Measurements from ENCODE around the gene FBXO31.
"Not testable (repeated sequence)": the region's sequence is repeated elsewhere in the genome, so short reads cannot be mapped to it uniquely, and the experiment has no call there.

The FBXO31 gene

DNA sequence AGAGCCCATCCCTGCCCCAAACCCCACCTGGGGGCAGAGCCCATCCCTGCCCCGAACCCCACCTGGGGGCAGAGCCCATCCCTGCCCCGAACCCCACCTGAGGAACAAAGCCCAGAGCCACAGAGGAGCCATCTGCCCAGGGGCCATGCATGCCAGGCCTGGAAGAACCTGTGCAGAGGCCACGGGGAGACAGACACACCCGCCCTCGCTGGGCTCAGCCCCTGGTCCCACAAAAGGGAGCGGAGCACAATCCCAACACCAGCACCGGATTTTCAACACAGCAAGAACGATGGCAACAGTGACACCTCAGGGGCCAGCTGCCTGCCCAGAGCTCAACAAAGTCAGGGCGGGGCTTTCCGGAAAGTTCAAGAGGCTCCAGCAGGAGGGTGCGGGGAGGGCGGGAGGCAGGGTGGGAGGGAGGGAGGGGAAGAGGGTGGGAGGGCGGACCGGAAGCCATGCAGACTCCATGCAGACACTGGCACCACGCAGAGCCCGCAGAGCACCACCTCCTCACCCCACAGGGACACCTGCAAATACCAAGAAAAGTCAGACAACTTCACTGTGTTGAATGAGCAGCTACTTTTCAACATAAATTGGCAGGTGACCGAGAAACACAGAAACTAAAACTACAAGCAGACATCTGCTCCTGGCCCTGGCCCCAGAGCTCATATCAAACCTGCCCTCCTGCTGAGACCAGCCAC is 38.5 kb downstream of the FBXO31 start:
- peak; percentile 18 to 24 for DNase-seq (ENCODE audit: extremely low read depth in 1 of 2, low read depth in 1 of 2)

DNA sequence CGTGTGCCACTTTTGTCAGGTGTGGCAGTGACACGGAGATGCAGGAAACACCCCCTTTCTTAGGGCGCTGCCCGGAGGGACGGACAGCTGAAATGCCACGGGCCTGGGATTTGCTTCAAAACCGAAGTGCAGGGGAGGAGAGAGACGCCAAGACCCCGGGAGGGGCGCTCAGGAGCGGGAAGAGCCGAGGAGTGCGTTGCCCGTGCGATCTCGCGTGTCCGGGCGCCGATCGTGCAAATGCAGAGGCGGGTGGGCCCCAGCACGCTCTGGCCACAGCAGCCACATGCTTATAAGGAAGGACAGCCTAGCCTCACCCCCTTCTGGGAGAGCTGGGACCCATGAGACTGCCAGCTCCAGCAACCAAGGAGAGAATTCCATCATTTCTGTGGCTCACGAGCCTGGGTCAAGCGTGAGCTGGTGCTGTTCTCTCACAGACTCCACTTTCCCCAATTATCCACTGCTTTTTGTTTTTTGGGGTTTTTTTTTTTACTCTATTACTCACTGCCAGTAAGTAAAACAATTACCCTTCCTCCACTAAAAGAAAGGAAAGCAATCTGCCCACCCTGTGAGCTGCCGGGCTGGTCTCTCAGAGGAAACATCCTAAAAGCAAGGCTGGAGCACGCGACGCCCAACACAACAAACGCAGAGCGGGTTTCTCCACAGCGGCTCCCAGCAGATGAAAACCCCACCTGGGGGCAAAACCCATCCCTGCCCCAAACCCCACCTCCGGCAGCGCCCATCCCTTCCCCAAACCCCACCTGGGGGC is 39.2 kb downstream of the FBXO31 start:
- DNase-seq (ENCODE audit: extremely low read depth in 1 of 2, low read depth in 1 of 2): no peak

DNA sequence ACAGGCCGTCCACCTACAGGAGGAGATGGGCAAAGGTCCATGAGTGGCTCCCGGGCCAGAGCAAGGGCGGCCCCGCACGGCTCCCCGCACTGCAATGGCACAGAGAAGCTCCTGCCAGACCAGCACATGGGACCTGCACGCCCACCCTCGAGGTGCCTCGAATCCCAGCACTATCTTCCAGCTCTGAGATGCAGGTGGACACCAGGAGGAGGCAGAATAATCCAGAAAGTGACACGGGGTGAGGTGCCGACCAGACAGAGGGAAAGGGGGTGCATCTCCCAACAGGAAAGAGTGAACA is 39.9 kb downstream of the FBXO31 start:
- DNase-seq (ENCODE audit: extremely low read depth in 1 of 2, low read depth in 1 of 2): no peak

DNA sequence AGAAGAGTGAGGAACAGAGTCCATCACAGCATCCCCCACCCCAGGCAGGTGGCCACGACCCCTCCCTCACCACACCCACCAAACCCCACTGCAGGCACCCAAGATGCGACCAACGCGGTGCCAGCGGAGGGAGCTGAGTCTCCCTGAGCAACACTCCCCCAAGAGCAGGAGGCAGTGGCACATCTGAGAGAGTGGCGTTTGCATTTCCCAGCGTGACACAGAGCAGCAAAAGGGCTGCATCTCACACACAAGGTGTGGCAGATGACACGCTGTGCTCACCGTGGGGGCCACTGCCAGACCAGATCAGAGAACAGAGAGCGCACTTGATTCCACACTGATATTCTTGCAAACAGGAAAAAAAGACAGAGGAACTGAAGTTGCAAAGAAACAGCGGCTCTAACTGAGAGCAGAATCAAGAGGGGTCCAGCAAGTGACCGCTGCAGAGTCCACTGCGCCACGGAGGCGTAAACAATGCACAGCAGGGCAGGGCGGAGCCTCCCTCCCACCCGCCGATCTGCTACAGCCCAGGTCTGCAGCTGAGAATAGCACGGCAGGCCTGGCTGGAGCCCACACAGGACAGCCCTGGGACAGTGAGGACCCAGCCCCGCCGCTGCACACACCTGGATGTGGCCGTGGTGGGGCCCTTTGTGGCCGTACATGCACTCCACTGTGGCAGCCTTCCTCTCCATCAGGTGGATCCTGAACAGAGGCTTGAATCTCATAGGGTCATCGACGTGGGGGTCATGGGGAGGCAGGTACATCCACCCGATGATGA is 40.4 kb downstream of the FBXO31 start:
- DNase-seq (ENCODE audit: extremely low read depth in 1 of 2, low read depth in 1 of 2): no peak

DNA sequence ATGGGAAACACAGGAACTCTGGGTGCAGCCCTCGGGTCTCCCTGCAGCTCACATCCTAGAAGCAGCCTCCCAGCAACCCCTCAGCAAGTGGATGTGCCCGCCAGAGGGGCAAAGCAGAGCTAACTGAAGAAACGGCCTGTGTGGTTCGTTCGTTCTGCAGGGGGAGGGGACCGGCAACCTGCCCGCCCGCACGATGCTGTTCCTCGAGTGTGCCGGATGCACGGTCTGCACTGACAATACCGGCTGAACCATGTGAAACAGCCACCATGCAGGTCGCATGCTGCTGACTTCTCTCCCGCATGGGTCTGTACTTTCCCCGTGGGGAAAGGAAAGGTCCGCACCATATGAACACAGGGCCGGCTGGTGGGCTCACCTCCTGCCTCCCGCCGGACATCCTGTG is 41.1 kb downstream of the FBXO31 start:
- DNase-seq (ENCODE audit: extremely low read depth in 1 of 2, low read depth in 1 of 2): no peak

DNA sequence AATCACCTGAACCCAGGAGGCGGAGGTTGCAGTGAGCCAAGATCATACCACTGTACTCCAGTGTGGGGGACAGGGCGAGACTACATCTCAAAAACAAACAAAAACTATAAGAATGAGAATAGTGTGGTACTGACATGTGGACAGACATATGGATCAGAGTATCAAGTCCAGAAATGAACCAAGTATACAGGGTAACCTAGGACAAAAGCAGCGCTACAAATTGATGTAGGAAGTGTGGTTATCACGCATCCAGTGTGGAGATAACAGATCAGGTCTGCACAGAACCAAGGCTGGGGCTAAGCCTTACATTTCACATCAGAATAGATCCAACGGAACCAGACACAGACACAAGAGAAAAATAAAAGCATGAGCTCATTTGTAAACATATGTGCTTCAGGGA is 43.4 kb downstream of the FBXO31 start:
- DNase-seq (ENCODE audit: extremely low read depth in 1 of 2, low read depth in 1 of 2): no peak

DNA sequence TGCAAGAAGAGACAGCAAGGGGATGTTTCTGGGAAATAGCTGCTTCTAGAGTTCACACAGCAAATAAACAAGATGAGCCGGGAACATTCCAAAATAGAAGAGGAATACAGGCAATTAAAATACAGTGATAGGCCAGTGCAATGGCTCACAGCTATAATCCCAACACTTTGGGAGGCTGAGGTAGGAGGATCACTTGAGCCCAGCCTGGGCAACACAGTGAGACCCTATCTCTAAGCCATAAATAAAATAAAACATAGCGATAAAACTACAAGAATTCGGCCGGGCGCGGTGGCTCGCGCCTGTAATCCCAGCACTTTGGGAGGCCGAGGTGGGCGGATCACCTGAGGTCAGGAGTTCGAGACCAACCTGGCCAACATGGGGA is 43.9 kb downstream of the FBXO31 start:
- DNase-seq (ENCODE audit: extremely low read depth in 1 of 2, low read depth in 1 of 2): not testable (repeated sequence)

DNA sequence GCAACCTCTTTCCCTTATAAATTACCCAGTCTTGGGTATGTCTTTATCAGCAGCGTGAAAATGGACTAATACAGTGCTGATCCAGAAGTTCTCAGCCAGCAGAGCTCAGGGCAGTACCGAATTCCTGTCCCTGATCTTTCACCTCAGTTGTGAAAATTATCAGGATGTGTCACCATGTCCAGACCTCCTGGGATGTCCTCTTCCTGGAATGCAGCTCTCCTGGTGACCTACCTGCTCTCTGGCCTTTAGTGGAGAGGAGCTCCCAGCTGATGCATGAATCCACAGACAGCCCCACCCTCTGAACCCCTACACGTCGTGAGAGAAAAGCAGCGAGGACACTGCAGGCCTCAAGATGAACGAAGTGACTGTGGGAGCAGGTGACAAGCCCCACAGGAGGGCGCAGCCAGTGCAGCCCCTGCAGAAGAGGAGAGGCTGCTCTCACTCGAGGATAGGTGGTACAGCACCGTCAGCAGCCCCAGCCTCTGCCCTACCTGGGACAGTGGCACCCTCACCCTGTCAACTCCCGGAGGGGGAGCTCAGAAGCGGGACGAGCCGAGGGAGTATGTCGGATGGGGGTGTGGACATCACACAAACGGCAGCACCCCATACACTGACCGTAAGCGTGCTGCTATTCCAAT is 44.4 kb downstream of the FBXO31 start:
- DNase-seq (ENCODE audit: extremely low read depth in 1 of 2, low read depth in 1 of 2): no peak

DNA sequence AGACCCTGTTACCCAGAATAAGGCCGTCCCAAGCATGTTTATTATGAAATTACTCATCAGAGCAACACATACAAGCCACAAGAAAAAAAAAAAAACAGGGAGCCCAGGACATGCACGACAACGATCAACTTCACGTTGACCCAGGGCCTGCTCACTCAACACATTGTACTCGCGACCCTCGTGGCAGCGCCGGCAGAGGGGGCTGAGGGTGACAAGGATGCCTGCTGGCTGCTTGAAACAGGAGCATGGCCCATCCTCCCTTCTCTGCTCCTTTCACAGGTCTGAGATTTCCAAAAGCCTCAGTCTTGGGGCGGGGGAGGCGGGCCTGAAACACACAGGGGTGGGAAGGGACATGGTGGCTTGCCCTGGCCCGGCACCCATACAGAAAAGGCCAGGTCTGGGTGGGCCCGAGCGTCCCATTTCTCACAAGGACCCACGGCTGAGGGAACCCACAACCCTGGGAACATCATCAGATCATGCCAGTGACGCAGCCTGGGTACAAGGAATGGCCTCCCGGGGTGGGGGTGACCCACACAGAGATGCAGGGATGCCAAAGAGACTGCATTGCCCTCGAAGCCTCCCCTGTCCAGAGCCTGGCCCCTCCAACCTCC is 45.3 kb downstream of the FBXO31 start:
- no peak for DNase-seq (ENCODE audit: extremely low read depth in 1 of 2, low read depth in 1 of 2)

DNA sequence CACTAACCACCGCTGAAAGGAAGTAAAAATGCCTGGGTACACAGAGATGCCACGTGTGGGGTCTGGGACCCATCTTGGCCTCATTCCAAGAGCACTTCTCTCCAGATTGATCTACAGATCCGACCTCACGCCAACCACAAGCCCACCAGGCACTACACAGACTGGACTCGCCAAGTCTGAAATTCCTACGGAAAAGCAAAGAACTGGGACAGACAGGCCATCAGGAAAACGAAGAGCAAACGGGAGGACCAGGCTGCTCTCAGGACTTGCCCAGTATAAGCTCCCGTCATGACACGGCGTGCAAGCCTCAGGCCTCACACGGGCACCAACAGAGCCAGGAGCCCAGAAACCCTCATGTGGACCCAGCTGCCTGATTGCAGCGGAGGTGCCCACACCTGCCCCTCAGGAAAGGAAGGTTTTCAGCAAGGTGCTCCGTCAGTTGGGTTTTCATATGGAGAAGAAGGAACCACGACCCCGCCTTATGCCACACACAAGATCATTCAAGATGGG is 46.3 kb downstream of the FBXO31 start:
- no peak for DNase-seq (ENCODE audit: extremely low read depth in 1 of 2, low read depth in 1 of 2)

DNA sequence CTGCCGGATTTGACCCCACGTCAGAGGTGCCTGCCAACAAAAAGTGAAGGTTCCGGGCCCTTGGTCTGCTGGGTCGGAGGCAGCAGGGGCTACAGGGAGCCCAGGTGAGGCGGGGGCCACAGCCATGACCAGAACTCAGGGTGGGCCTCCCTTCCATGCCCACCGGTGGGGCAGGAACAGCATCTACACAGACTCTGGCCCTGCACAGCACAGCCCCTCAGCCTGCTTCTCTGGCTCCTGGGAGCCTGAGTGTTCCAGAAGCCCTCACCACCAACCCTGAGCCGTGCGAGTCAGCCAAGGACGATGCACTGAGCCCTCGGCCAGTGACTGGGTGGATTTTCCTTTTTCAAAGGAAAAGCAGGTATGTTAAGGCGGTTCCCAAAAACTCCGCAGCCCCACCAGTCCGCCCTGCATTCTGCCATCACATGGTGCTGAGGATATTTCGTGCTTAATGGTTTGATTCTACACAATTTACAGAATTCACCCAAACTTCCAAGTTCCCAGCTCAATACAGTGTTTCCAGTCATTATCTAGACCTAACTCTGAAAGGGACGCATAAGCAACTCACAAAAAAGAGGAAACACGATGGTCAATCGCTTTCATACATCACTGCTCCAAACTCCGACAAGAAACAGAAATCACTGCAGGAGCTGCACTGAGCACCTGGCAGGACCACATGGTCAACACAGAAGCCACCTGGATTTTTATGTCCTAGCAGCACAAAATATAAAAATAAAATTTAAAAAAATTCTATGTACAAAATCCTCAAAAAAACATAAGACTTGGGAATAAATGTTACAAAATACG is 46.9 kb downstream of the FBXO31 start:
- DNase-seq (ENCODE audit: extremely low read depth in 1 of 2, low read depth in 1 of 2): no peak

DNA sequence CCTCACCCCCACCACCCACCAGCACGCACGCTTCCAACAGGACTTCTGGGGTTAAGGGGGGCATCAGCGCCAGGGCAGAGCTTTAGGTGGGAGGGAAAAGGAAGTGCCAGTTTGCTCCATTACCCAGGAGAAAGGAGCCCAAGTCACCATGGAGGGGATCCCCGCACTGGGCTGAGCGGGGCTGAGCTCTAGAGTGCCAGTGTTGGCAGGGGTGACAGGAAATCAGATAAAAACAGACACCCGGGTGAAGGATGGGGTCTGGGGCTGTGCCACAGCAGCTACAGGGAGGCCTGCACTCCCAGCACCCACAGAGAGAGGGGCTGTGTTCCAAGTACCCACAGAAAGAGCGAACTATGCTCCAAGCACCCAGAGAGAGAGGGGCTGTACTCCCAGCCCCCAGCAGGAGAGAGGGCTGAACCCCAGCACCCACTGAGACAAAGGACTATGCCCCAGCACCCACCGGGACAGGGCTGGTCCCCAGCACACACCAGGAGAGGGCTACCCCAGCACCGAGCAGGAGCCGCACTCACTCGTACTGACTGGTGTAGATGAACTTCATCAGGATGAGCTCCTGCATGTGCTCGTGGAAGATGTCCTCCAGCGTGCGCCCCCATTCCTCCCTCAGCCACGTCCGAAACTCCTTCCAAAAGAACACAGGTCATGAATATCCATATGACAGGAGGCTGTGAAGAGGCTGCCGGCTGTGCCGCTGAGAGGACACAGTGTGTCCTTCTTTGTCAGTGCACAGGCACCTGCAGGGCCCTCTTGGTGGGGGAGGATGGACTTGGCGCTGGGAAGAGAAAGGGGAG is 47.7 kb downstream of the FBXO31 start:
- no peak for DNase-seq (ENCODE audit: extremely low read depth in 1 of 2, low read depth in 1 of 2)

DNA sequence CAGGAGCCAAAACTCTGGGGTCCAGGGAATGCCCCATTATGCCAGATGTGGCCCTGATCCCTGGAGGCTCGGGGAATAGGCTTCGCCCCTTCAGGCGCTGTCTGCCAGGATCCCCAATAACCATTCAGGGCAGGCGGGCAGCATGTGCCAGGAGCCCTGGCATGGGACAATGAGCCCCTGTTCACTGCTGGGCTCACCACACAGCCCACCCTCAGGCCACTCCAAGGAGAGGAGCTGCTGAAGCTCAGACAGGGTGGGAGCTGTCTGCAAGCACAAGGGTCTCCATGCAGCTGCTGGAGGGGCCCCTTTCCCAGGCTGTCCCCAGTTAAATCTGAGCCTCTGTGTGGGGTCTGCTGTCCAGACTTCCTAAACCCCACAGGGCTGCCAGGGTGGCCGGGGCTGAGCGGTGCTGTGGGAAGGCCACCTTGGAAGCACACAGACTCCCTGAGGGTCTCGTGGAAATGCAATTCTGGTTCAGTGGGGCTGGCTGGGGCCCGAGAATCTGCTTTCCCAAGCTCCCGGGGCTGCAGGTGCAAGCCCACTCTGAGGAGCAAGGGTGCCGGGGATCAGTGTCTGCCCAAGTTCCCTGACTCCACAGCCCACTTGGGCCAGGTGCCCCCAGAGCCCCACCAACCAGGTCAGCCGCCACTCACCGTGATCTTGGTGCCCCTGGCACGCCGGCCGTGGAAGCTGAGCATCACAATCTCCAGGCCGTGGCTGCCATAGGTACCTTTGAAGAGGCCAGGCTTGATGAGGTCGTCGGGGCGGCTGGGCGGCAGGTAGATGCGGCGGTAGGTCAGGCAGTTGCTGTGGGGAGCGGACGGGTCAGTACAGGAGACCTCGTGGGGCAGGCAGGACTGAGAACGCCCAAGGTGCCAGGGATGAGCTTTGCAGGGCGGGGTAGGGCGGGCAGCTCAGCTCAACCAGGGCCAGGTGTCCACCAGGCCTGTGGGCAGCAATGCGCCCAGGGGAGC is 48.6 kb downstream of the FBXO31 start:
- DNase-seq (ENCODE audit: extremely low read depth in 1 of 2, low read depth in 1 of 2): no peak

DNA sequence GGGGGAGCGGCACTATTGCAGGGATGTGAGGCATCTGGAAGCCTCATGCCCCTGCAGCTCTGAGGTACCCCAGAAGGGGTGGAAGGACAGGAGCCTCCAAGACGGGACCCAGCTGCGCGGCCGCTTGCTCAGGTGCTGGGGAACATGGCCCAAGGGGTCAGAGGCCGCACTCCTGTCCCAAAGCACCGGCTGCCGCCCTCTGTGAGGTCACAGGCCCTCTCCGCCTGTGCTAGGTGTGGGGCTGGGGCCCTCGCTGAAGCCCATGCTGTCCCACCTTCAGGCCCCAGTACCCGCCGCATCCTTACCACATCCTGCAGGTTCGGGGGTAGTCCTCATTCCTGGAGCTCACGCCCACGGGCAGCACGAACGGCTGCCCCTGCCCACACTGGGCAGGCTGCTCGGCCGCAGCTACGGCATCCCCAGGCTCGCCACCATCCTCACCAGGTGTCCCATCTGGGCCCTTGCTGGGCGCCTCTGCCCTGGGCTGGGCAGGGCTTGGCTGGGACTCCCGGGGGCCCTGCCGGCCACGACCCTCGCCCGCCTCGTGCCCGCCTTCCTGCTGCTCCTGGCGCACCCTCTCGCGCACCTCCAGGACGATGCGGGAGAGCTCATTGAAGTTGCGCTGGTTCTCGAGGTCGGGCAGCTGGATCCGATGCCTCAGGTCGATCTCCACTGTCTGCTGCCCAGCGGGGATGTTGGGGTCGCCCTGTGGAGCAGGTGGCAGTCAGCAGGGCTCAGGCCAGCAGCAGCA is 49.8 kb downstream of the FBXO31 start:
- DNase-seq (ENCODE audit: extremely low read depth in 1 of 2, low read depth in 1 of 2): no peak

DNA sequence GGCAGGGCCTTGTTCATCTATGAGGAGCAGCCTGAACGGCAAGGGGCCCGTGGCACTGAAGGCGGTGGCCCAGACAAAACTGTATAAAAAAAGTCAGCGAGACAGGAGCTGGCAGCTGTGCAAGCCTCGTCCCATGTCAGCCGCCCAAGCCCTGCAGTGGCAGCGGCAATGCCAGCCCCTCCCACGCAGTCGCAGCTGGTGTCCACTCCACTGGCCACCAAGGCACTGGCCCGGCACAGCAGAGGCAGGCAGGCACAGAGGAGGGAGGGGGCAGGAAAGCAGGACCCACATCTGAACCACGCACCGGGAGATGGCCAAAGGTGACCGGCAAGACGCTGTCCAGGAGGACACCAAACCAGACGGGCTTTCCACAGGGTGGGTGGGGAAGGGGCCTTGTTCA is 50.5 kb downstream of the FBXO31 start:
- no peak for DNase-seq (ENCODE audit: extremely low read depth in 1 of 2, low read depth in 1 of 2)

DNA sequence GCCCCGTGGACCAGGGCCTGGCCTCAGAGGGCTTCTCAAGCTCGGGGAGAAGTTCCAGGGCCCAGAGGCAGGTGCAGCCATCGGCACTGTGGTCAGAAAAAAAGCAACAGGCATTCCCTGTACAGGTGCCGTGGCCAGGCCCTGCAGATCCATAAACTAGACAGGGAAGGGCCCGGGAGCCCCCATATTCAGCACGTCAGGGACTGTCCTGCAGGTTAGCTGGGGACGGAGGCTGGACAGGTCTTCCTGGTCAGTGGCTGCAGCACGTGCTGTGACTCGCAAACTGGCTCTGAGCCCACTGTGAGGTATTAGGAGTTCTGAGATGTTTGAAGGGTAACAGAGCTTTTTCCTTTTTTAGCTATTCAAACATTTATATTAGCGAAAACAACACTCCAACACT is 51.4 kb downstream of the FBXO31 start:
- no peak for DNase-seq (ENCODE audit: extremely low read depth in 1 of 2, low read depth in 1 of 2)

DNA sequence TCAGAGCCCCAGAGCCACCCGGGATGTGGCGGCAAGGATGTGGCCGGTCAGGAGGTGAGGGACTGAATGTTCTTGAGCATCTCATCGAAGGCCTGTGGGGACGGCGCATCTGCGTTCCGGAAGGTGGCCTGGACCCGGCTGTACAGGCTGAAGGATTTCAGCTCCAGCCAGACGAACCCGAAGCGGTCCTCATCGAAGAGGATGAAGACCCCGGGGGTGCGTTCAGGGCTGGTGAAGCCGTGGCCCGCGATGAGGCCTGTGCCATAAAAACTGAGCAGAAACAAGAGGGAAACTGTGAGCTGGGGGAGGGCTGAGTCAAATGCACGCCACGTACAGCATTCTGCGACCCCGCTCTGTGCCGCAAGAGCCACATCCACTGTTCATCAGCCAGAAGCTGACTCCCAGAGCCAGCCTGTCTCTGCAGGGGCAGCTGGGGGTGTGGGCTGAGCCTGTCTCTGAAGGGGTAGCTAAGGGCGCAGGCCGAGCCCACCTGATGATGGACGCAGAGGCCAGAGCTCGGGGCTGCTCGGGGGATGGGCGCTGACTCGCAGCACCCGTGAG is 52.3 kb downstream of the FBXO31 start:
- no peak for DNase-seq (ENCODE audit: extremely low read depth in 1 of 2, low read depth in 1 of 2)

All from activated CD8-positive, alpha-beta memory T cell treated with anti-CD3 and anti-CD28 coated beads for 1 hour (primary cell).